Adrenal gland (tissue), 12 donors: ENCODE results near the gene N4BP2. TPM values are rescaled to one million over a fixed set of nuclear protein-coding genes. Genes with fewer than 3 reads are reported as not detected.
"Not testable (repeated sequence)": the region's sequence is repeated elsewhere in the genome, so short reads cannot be mapped to it uniquely, and the experiment has no call there.

Experiments used
- DNase-seq, 7 donors: peaks; one replicate each; pipeline ENCODE4 v3.0.0-alpha.2; 2019 to 2020
- H3K27ac ChIP-seq, 5 donors: fragments of 200-600 bp; sonication (generic) in 4 of 5; 1 replicate in 3 of 5; 2 replicates in 2 of 5; pipeline versions ENCODE4 v1.5.1 to v1.8.0; 2016 to 2020; ENCODE audit warnings: mild to moderate bottlenecking in 1 of 5
- H3K27me3 ChIP-seq: fragments of 200-600 bp; 2 replicates; pipeline ENCODE4 v1.8.0; 2021
- H3K36me3 ChIP-seq, 2 donors: fragments of 200-600 bp; replicated peaks in 1 of 2; 1 replicate in 1 of 2; 2 replicates in 1 of 2; pipeline versions ENCODE4 v1.5.1 to v1.8.0; 2018 to 2022
- H3K4me1 ChIP-seq, 2 donors: fragments of 200-600 bp; replicated peaks in 1 of 2; 1 replicate in 1 of 2; 2 replicates in 1 of 2; pipeline versions ENCODE4 v1.5.1 to v1.8.0; 2018 to 2021
- H3K4me3 ChIP-seq, 4 donors: fragments of 200-600 bp; sonication (generic) in 3 of 4; one replicate each; pipeline ENCODE4 v1.5.1; 2016 to 2018
- H3K9me3 ChIP-seq, 3 donors: fragments of 200-600 bp; sonication (generic) in 1 of 3; replicated peaks in 1 of 3; 1 replicate in 2 of 3; 2 replicates in 1 of 3; pipeline versions ENCODE4 v1.5.1 to v1.8.0; 2016 to 2021
- POLR2A ChIP-seq, 2 donors: fragments of 450-650 bp; IDR thresholded peaks; one replicate each; pipeline ENCODE4 v1.6.1; 2017; ENCODE audit warnings: antibody characterized with exemption in 2 of 2, mild to moderate bottlenecking in 2 of 2, moderate library complexity in 1 of 2
- WGBS, 4 donors: extraction: QIAGEN DNeasy Blood & Tissue Kit in 2 of 4; methylation state at CpG; one replicate each; pipeline versions ENCODE4 v1.1.5 to v1.1.7; 2013 to 2017; 5-methylcytosine and 5-hydroxymethylcytosine counted together
- intact Hi-C, 2 donors: fragments of 100-400 bp; cut with DNase I; formaldehyde crosslinking; loops; one replicate each; pipeline versions ENCODE4 v1.14.1 to v1.15.0; 2022 to 2023
- polyA plus RNA-seq, 3 donors: library from polyadenylated mRNA; stranded (reverse); fragments of 200-250 nt in 2 of 3; fragments of 350-450 nt in 1 of 3; fragmentation: Illumina TruSeq in 1 of 3; extraction: RNeasy Lipid Tissue Mini Kit (QIAGEN cat#74804) in 1 of 3; gene quantifications; one replicate each; pipeline ENCODE4 v1.2.3, GENCODE V29; 2013 to 2014
- total RNA-seq, 9 donors: library from RNA; depleted of rRNA in 4 of 9; stranded (reverse); fragments of >200 nt in 4 of 9; fragments of 120-200 nt in 1 of 9; fragmentation: NEBNext Ultra II Directional in 1 of 9; extraction: Animal tissue kit (Norgen Biotek cat#: 25700) in 1 of 9; gene quantifications; one replicate each; pipeline versions ENCODE4 v1.1.0 to v1.2.4, GENCODE V29; 2013 to 2023
- TF ChIP-seq, protein P1 (sequence below), 6 experiments: fragments of 450-650 bp in 4 of 6; fragments of 200-600 bp in 2 of 6; sonication (generic) in 1 of 6; IDR thresholded peaks; 1 replicate in 5 of 6; 2 replicates in 1 of 6; pipeline versions ENCODE4 v1.5.1 to v1.8.0; 2016 to 2021; ENCODE audit warnings: antibody characterized with exemption in 6 of 6, mild to moderate bottlenecking in 2 of 6, moderate library complexity in 1 of 6
- donor health status: healthy with polysubstance abuse.
- donor health status: Bipolar disorder and iron deficiency.
- donor health status: DM: yes; HTN: yes; CAD: no.
- donor health status: DM: no; HTN: no; CAD: no.
- donor health status: DM: no; HTN: no; CAD: no.
- donor health status: DM: yes; HTN: yes; CAD: no.

The N4BP2 gene
- total and polyA plus RNA-seq, 12 donors, result 0.97 to 15.1 (median 4.6) TPM

GRCh38 chr4:40087799-40088366 lies 31.2 kb downstream of the N4BP2 start:
- intact Hi-C loops, result no loop called here
- H3K9me3 ChIP-seq, result no peaks in the 10 kb centered on the region
- no peak overlapping the region for H3K4me3 ChIP-seq
- no peaks in the 10 kb centered on the region for H3K36me3 ChIP-seq
- 85 to 99% (median 97%) methylated on average over 10 of the region's 10 CpGs for WGBS, 4 donors
- H3K27ac ChIP-seq, result no peak overlapping the region
- no peaks in the 10 kb centered on the region for H3K4me1 ChIP-seq
- TF ChIP-seq POLR2A (IDR thresholded peaks at IDR 0.05), result no peak
- TF ChIP-seq, protein P1, sequence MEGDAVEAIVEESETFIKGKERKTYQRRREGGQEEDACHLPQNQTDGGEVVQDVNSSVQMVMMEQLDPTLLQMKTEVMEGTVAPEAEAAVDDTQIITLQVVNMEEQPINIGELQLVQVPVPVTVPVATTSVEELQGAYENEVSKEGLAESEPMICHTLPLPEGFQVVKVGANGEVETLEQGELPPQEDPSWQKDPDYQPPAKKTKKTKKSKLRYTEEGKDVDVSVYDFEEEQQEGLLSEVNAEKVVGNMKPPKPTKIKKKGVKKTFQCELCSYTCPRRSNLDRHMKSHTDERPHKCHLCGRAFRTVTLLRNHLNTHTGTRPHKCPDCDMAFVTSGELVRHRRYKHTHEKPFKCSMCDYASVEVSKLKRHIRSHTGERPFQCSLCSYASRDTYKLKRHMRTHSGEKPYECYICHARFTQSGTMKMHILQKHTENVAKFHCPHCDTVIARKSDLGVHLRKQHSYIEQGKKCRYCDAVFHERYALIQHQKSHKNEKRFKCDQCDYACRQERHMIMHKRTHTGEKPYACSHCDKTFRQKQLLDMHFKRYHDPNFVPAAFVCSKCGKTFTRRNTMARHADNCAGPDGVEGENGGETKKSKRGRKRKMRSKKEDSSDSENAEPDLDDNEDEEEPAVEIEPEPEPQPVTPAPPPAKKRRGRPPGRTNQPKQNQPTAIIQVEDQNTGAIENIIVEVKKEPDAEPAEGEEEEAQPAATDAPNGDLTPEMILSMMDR (IDR thresholded peaks at IDR 0.05), result no peak
- H3K27me3 ChIP-seq, result no peaks in the 10 kb centered on the region
- DNase-seq, result no peak

DNA sequence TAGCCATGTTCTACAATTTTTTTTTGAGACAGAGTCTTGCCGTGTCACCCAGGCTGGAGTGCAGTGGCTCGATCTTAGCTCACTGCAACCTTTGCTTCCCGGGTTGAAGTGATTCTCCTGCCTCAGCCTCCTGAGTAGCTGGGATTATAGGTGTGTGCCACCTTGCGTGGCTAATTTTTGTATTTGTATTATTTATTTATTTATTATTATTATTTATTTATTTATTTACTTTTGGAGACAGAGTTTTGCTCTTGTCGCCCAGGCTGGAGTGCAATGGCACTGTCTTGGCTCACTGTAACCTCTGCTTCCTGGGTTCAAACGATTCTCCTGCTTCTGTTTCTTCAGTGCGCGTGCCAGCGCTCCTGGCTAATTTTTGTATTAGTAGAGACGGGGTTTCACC lies 36.8 kb downstream of the N4BP2 start:
- 93 to 97% (median 97%) methylated on average over 10 of the region's 10 CpGs for WGBS, 4 donors
- H3K36me3 ChIP-seq, intact Hi-C loops: not testable (repeated sequence)

DNA sequence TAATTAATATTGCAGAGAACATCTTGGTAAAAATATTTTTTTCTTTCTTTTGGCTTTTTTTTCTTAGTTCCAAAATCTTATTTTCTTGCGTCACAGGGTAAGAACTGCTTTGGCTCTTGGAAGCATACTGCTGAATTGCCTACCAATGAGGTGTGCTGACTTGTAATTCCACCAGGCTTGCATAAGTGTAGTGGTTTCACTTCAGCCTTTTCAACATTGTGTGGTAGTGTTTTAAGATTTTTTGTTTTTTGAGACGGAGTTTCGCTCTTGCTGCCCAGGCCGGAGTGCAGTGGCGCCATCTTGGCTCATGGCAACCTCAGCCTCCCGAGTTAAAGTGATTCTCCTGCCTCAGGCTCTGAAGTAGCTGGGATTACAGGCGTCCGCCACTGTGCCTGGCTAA lies 42.4 kb downstream of the N4BP2 start:
- WGBS, 4 donors, result 79 to 94% (median 92%) methylated on average over 8 of the region's 8 CpGs
- Histone ChIP-seq H3K27ac (no peak overlapping the region), H3K4me3 (no peak overlapping the region), H3K4me1 (no peaks in the 10 kb centered on the region), H3K27me3 (no peaks in the 10 kb centered on the region), H3K9me3 (no peaks in the 10 kb centered on the region), H3K36me3 (no peaks in the 10 kb centered on the region)
- intact Hi-C loops, result no loop called here
- TF ChIP-seq, protein P1 (IDR thresholded peaks at IDR 0.05), result no peak
- TF ChIP-seq POLR2A (IDR thresholded peaks at IDR 0.05), result no peak
- peak in 1 of 7 donors; percentile 2 for DNase-seq

More for the DNA sequence above, 36.8 kb downstream of the N4BP2 start:
- H3K9me3 ChIP-seq, H3K4me3 ChIP-seq, H3K27me3 ChIP-seq, H3K4me1 ChIP-seq, H3K27ac ChIP-seq, DNase-seq: not testable (repeated sequence)

GRCh38 chr4:40107150-40107549 lies 50.5 kb downstream of the N4BP2 start:
- H3K4me3 ChIP-seq, H3K4me1 ChIP-seq, H3K36me3 ChIP-seq, H3K27ac ChIP-seq, DNase-seq, H3K9me3 ChIP-seq, intact Hi-C loops, H3K27me3 ChIP-seq: not testable (repeated sequence)
- 94 to 100% (median 98%) methylated on average over 4 of the region's 4 CpGs for WGBS, 4 donors

DNA sequence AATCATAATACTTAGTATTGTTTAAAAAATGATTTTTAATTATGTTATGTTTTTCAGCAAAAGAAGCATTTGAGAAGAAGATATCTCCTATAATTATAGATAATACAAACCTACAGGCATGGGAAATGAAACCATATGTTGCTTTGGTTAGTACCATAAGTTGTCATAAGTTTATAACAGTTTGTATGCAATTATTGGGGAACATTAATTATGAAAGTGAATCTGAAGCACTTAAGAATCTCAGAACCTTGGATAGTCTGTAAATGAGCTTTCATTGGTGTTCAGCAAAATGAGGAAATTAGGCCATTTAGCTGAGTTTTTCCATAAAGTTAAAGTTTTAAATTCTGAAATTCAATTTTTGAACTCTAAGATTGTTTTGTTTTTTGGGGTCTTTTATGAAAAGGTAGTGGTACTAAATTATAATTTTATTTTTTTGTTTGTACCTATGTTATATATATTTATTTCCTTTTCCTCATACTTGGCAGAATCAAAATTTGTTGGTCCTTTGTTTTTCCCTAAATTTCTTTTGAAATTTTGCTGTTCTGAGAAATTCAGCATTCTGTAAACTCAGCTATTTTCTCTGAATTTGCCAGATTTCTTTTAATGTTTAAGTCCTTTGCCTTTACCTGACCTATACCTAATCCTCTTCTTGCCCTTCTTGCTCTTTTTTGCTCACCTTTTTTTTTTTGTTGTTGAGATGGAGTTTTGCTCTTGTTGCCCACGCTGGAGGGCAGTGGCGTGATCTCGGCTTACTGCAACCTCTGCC lies 55.6 kb downstream of the N4BP2 start:
- Histone ChIP-seq H3K9me3 (no peaks in the 10 kb centered on the region), H3K27ac (no peak overlapping the region), H3K4me3 (no peak overlapping the region), H3K27me3 (no peaks in the 10 kb centered on the region), H3K36me3 (no peaks in the 10 kb centered on the region), H3K4me1 (no peaks in the 10 kb centered on the region)
- 97 to 100% (median 98%) methylated on average over 3 of the region's 3 CpGs for WGBS, 4 donors
- intact Hi-C loops, result no loop called here
- DNase-seq, result no peak
- TF ChIP-seq, protein P1 (IDR thresholded peaks at IDR 0.05), result no peak
- no peak for TF ChIP-seq POLR2A (IDR thresholded peaks at IDR 0.05)
